ENCODE results near the gene SHISA6.

SHISA6 gene

GRCh38 chr17:11610999-11611566 lies 370.1 kb downstream of the SHISA6 start:
- no peak for DNase-seq

GRCh38 chr17:11612956-11613355 lies 371.9 kb downstream of the SHISA6 start:
- DNase-seq: no peak
